Measurements from ENCODE around the gene QSOX2.
A peak's percentile ranks its signal among the peaks of the same experiment; 100 is the strongest.
"Not testable (repeated sequence)": the region's sequence is repeated elsewhere in the genome, so short reads cannot be mapped to it uniquely, and the experiment has no call there.

QSOX2 gene

DNA sequence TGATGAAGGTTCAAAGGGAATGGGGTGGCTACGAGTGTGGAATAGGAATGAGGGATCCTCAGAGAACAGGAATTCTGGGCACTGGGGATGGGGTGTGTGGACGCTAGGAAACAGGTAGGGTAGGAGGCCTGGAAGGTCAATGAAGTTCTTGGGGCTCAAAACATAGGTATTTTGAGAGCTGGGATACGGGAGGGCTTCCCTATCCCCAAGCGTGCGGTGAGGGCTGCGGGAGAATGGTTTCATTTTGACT, 718 bp downstream of the QSOX2 start:
- FAIRE-seq, result no peak
- no peak for DNase-seq (ENCODE audit: insufficient read length)
- TF ChIP-seq POLR2AphosphoS5 (IDR thresholded peaks at IDR 0.05; ENCODE audit: low read depth, low read length), result no peak

DNA sequence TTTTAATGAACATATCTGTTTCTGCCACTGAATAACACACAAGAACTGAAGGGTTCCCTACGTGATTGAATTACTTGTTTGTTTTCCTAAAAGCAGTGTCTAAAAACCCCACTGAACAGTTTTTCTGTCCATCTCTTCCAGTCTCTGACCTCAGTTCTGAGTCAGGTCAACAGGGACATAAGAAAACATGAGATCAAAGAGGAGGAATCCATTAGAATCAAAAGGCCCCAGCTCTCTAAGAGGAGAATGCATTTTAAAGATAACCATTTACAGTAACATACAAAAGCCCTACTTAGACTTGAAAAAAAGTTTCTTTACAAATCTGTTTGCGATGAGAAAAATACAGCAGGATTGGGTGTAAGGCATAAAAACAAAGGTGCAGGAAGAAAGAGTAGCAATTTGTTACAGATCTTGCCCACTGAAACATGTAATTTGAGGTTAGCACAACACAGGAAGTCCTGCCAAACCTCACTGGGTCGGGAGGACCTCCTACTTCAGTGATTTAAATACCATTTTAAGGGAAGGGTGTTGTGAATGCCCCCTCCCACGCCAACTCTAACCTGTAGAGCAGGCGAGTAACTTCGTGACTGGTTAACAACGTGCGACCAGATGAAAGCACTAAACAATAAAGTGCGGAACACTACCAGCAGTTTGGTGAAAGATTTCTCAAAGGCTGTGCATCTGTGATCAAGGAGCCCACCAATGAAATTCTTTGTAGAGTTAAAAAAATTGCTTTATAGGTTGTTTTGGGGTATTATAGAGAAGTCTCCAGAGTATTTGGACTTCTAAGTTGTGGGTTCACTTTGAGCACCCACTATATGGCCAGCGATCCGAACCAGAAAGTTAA, 1.3 kb downstream of the QSOX2 start:
- FAIRE-seq (peak; percentile 90), DNase-seq (ENCODE audit: insufficient read length) (no peak)
- TF ChIP-seq POLR2A (IDR thresholded peaks at IDR 0.05; ENCODE audit: low read depth, low read length) (0 out of 2 replicates have a peak, but pooled peaks have one; percentile 24), POLR2AphosphoS5 (IDR thresholded peaks at IDR 0.05; ENCODE audit: low read depth, low read length) (no peak)

DNA sequence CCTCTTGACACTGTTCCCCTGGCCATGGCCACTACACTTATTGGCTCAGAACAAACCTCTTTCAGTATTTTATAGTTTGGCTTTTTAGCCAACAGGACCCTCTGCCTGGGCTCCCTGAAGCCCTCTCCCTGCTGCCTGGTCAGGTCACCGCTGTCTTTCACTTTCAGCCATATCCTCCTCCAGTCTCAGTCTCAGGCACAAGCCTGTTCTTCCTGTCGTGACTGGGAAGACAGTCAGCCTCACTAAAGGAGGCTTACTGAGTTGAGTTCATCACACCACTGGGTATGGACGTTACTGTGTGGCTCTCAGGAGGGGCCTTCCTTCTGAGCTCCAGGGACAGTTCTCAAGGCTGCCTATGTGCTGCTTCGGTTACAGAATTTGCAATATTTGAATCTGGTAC, 2.0 kb downstream of the QSOX2 start:
- TF ChIP-seq TAF1 (IDR thresholded peaks at IDR 0.05; ENCODE audit: borderline replicate concordance, low read depth, low read length) (no peak), POLR2A (IDR thresholded peaks at IDR 0.05; ENCODE audit: low read depth, low read length) (no peak), POLR2AphosphoS5 (IDR thresholded peaks at IDR 0.05; ENCODE audit: low read depth, low read length) (no peak)
- DNase-seq (ENCODE audit: insufficient read length) (no peak), FAIRE-seq (peak; percentile 94)

DNA sequence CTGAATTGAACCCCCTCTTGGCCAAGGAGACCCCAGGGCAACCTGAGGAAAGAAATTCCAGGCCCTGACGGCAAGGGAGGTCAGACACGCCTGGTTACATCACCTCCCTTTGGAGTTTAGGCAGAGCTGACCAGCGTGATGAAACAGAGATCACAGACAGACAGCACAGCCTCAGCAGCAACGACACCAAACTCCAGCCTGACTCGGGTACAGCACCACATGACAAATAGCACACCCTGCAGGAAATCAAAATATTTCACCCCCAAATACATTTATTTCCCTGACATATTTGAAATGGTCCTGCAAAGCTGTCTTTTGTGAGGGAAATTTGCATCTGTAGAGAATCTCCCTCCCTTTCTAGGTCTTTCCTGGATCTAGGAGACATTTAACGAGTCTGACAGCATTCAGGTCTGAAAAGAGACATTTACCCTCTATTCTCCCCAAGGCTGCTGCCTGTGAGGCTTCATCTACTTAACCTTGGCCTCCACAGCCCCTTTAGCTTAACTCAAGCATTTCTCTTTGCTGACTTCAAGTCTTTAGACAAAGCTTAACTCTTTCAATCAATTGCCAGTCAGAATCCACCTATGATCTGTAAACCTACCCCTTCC, 2.6 kb downstream of the QSOX2 start:
- DNase-seq (ENCODE audit: insufficient read length) (no peak), FAIRE-seq (no peak)
- TF ChIP-seq POLR2AphosphoS5 (IDR thresholded peaks at IDR 0.05; ENCODE audit: low read depth, low read length) (no peak), TAF1 (IDR thresholded peaks at IDR 0.05; ENCODE audit: borderline replicate concordance, low read depth, low read length) (no peak), POLR2A (IDR thresholded peaks at IDR 0.05; ENCODE audit: low read depth, low read length) (no peak)

DNA sequence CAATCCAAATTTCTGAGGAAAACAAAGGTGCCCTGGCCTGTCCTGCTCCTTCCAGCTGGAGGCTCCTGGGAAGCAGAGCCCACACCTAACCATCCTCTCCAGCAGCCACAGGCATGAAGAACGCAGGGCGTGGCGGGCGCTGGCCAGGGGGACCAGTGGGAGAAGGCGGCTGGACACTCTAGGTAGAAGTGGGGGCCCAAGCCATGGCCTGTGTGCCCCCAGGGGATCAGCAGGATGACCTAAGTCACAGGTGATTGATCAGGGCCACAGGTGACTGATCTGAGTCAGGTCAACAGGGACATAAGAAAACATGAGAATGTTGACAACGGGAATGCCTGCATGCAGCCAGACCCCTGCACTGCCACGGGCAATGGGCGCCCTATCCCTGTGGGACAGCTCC, 3.4 kb downstream of the QSOX2 start:
- DNase-seq (ENCODE audit: insufficient read length) (no peak), FAIRE-seq (no peak)
- TF ChIP-seq POLR2AphosphoS5 (IDR thresholded peaks at IDR 0.05; ENCODE audit: low read depth, low read length) (no peak), TAF1 (IDR thresholded peaks at IDR 0.05; ENCODE audit: borderline replicate concordance, low read depth, low read length) (no peak), POLR2A (IDR thresholded peaks at IDR 0.05; ENCODE audit: low read depth, low read length) (no peak)

DNA sequence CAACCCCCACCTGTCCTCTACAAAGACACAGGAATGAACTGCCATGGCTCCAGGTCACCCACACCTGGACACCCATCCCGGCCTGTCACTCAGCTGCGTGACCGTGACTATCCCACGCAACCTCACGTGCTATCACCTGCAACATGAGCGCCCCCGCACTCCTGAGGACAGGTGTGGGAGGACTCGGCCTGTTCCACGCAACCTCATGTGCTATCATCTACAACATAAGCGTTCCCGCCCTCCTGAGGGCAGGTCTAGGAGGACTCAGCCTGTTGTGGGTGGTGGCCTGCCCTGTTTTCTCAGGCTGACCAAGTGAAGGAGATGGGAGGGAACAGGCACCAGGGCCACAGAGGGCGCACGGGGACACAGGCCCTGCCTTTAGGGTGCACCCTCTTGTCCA, 4.1 kb downstream of the QSOX2 start:
- no peak for TF ChIP-seq POLR2A (IDR thresholded peaks at IDR 0.05; ENCODE audit: low read depth, low read length)
- TF ChIP-seq POLR2AphosphoS5 (IDR thresholded peaks at IDR 0.05; ENCODE audit: low read depth, low read length), result no peak
- TF ChIP-seq TAF1 (IDR thresholded peaks at IDR 0.05; ENCODE audit: borderline replicate concordance, low read depth, low read length), result no peak
- FAIRE-seq, result no peak
- no peak for DNase-seq (ENCODE audit: insufficient read length)

DNA sequence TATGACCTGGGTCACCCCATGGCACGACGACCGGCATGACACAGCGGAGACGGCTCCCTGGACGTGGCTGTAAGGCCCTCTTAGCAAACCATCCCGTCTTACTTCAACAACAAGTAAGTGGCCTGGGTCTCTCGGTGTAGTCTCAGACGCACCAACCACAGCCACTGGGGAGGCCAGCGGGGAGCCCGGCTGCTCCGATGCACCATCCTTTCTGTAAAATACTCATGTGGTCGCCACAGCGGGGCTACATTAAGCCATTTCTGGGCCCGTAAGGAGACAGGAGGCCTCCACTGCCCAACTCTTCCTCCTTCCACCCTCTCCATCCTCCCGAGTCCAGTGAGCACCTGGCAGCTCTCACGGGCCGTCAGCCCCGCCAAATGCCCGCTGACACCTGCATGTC, 4.7 kb downstream of the QSOX2 start:
- no peak for DNase-seq (ENCODE audit: insufficient read length)
- FAIRE-seq, result no peak
- no peak for TF ChIP-seq POLR2AphosphoS5 (IDR thresholded peaks at IDR 0.05; ENCODE audit: low read depth, low read length)

DNA sequence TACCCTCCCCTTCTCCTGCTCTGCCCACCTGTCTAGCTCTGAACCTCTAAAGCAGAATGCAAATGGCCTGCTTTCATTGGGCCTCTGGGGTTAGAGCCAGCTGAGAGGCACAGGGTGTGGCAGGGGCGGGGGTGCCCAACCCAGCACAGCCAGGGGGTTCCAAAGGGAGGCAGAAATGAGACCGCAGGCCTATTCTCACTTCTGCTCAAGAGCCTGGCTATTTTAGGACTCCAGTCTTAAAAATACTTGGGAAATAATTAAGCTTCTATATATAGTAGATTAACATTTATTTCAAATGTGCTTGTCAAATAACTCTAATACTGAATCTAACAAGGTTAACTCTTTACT, 5.7 kb downstream of the QSOX2 start:
- FAIRE-seq (peak; percentile 33), DNase-seq (ENCODE audit: insufficient read length) (no peak)
- TF ChIP-seq POLR2AphosphoS5 (IDR thresholded peaks at IDR 0.05; ENCODE audit: low read depth, low read length) (no peak), POLR2A (IDR thresholded peaks at IDR 0.05; ENCODE audit: low read depth, low read length) (no peak), TAF1 (IDR thresholded peaks at IDR 0.05; ENCODE audit: borderline replicate concordance, low read depth, low read length) (no peak)

DNA sequence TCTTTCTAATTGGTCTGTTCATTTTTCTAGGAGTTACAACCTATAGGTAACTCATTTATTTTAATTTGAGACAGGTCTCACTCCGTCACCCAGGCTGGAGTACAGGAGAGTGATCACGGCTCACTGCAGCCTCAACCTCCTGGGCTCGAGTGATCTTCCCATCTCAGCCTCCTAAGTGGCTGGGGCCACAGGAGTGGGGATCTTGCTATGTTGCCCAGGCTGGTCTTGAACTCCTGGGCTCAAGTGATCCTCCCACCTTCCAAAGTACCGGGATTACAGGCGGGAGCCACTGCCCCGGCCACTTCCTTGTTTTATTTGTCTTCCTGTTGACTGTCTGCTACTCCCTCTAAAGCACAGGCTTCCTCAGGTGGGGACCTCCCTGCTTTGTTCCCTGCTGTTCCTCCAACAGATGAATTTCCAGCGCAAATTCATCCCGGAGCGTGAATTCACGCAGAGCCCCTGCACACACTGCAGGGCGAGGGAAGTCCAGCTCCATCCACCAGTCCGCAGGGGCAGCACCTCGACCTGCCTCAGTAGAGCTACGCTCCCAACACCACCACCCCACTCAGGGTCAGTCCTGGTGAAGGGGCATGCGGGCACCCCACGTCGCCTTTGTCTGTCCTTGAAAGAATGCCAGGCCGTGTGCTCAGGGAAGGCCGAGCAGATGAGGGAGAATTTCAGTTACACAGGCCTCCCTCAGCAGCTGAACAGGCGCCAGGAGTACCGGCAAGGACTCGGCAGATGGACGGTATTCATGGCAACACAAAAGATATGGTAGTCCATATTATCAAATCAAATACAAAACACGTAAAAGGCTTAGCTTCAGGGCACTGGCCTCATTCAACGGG, 6.3 kb downstream of the QSOX2 start:
- FAIRE-seq (peak; percentile 9), DNase-seq (ENCODE audit: insufficient read length) (no peak)
- TF ChIP-seq TAF1 (IDR thresholded peaks at IDR 0.05; ENCODE audit: borderline replicate concordance, low read depth, low read length) (no peak), POLR2AphosphoS5 (IDR thresholded peaks at IDR 0.05; ENCODE audit: low read depth, low read length) (no peak), POLR2A (IDR thresholded peaks at IDR 0.05; ENCODE audit: low read depth, low read length) (no peak)

DNA sequence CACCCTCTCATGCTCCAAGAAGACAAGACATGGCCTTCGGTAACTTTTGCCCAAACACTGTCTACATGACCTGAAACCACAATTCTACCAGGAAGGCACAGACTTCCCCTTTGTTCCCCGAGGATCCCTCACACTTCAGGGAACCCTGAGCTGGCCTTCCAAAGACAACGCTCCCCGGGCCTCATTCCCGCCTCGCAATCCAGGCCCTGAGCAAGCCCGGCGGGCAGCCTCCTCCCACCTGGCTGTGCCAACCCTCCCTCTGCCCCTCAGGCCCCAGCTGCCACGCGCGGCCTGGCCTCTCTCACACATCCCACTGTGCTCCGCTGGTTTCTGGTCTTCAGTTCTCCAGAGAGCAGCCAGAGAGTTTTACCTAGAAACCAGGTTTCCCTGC, 7.3 kb downstream of the QSOX2 start:
- TF ChIP-seq POLR2A (IDR thresholded peaks at IDR 0.05; ENCODE audit: low read depth, low read length) (no peak), POLR2AphosphoS5 (IDR thresholded peaks at IDR 0.05; ENCODE audit: low read depth, low read length) (no peak), TAF1 (IDR thresholded peaks at IDR 0.05; ENCODE audit: borderline replicate concordance, low read depth, low read length) (no peak)
- no peak for FAIRE-seq
- DNase-seq (ENCODE audit: insufficient read length), result no peak

DNA sequence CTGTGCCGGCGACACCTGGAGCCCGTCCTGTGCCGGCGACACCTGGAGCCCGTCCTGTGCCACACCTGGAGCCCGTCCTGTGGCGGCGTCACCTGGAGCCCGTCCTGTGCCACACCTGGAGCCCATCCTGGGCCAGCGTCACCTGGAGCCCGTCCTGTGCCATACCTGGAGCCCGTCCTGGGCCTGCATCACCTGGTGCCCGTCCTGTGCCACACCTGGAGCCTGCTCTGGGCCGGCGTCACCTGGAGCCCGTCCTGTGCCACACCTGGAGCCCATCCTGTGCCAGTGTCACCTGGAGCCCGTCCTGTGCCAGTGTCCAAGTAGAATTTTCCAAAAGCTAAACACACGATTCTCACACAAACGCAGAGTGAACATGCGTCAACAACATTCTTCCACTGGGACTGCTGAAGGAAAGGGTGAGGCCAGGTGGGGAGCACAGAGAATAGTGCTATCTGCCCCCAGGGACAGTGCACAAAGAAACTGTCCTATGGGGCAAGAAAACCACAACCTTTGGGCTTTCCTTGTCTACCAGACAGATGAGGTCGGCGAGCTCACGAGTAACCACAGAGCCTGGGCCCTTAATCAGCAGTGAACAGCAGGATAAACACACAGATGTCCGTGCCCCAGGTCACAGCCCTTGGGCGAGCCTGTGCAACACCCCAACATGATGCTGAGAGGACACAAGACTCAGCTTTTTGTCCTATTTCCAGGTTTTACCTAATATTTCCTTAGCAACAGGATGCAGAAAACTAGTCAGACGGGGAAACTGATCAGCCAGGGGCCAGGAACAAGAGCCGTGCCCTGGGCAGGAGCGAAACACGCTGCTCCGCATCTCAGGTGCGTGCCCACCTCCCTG, 7.9 kb downstream of the QSOX2 start:
- DNase-seq (ENCODE audit: insufficient read length) (no peak), FAIRE-seq (no peak)
- no peak for TF ChIP-seq TAF1 (IDR thresholded peaks at IDR 0.05; ENCODE audit: borderline replicate concordance, low read depth, low read length)
- TF ChIP-seq POLR2AphosphoS5 (IDR thresholded peaks at IDR 0.05; ENCODE audit: low read depth, low read length), result no peak
- TF ChIP-seq POLR2A (IDR thresholded peaks at IDR 0.05; ENCODE audit: low read depth, low read length), result no peak

DNA sequence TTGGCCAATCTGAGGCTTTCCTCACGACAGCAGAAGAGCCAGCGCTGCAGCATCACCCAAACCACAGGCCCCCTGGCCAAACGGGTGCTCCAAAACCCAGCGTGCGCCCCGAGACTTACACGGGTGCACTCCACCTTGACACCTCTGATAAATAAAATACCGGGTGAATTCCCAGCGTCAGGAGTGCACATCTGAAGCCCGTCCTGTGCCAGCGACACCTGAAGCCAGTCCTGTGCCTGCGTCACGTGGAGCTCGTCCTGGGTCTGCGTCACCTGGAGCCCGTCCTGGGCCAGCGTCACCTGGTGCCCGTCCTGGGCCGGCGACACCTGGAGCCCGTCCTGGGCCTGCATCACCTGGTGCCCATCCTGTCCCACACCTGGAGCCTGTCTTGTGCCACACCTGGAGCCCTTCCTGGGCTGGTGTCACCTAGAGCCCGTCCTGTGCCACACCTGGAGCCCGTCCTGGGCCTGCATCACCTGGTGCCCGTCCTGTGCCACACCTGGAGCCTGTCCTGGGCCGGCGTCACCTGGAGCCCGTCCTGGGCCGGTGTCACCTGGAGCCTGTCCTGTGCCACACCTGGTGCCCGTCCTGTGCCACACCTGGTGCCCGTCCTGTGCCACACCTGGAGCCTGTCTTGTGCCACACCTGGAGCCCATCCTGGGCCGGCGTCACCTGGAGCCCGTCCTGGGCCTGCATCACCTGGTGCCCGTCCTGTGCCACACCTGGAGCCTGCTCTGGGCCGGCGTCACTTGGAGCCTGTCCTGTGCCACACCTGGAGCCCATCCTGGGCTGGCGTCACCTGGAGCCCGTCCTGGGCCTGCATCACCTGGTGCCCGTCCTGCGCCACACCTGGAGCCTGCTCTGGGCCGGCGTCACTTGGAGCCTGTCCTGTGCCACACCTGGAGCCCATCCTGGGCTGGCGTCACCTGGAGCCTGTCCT, 8.9 kb downstream of the QSOX2 start:
- FAIRE-seq; DNase-seq (ENCODE audit: insufficient read length): not testable (repeated sequence)
